Measurements from ENCODE around the gene MCTP1. TPM values are rescaled to one million over a fixed set of nuclear protein-coding genes. Genes with fewer than 3 reads are reported as not detected.

MCTP1 gene
- total RNA-seq, 1 donor from 2014 or later = 3.4 TPM

DNA sequence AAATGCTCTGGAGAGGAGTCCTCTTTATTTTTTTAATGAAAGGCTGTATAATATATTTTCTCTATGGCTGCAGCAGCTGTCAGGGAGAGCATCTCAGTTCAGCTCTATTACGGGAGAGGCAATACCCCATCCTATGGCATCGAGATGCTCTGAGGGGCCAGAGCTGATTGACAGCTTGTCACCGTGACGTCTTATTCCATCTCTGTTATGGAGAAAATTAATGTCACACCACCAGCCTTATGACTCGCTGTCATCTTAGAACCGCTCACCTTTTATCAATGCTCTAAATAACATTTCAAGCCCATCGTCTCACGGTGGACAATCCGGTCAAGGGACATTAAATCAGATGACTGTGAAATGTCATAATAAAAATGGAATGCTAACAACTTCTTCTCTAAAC lies 392.9 kb downstream of the MCTP1 start:
- no peak overlapping the region for H3K27ac Mint-ChIP-seq (ENCODE audit: unreplicated experiment)
- no peaks in the 10 kb centered on the region for H3K27me3 Mint-ChIP-seq (ENCODE audit: low read depth)
- no peaks in the 10 kb centered on the region for H3K9me3 Mint-ChIP-seq (ENCODE audit: low read depth)
- no peak for DNase-seq (ENCODE audit: low spot score)
- no peaks in the 10 kb centered on the region for H3K36me3 Mint-ChIP-seq (ENCODE audit: low read depth)
- H3K4me3 Mint-ChIP-seq (ENCODE audit: unreplicated experiment) = no peak overlapping the region
- H3K4me1 Mint-ChIP-seq (ENCODE audit: low read depth) = no peaks in the 10 kb centered on the region
- TF ChIP-seq, protein P1, sequence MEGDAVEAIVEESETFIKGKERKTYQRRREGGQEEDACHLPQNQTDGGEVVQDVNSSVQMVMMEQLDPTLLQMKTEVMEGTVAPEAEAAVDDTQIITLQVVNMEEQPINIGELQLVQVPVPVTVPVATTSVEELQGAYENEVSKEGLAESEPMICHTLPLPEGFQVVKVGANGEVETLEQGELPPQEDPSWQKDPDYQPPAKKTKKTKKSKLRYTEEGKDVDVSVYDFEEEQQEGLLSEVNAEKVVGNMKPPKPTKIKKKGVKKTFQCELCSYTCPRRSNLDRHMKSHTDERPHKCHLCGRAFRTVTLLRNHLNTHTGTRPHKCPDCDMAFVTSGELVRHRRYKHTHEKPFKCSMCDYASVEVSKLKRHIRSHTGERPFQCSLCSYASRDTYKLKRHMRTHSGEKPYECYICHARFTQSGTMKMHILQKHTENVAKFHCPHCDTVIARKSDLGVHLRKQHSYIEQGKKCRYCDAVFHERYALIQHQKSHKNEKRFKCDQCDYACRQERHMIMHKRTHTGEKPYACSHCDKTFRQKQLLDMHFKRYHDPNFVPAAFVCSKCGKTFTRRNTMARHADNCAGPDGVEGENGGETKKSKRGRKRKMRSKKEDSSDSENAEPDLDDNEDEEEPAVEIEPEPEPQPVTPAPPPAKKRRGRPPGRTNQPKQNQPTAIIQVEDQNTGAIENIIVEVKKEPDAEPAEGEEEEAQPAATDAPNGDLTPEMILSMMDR (IDR thresholded peaks at IDR 0.05) = no peak

DNA sequence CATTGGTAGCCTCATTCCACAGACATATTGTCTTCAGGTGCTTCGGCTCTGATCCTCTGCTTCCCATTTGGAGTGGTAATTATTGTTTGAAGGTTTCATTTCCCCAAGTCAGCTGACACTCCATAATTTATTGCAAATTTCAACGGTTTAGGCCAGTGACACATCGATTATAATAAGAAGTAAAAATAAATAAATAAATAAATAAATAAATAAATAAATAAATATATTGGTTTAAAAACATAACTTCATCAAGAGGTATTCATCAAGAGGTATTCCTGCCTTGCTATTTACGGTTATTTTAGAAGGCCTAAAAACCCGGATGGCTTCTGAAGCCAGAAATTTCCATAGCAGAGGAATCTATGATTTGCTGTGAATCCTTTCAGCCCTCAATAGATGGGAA lies 393.3 kb downstream of the MCTP1 start:
- no peak overlapping the region for H3K4me3 Mint-ChIP-seq (ENCODE audit: unreplicated experiment)
- no peaks in the 10 kb centered on the region for H3K27me3 Mint-ChIP-seq (ENCODE audit: low read depth)
- no peaks in the 10 kb centered on the region for H3K9me3 Mint-ChIP-seq (ENCODE audit: low read depth)
- H3K36me3 Mint-ChIP-seq (ENCODE audit: low read depth) = no peaks in the 10 kb centered on the region
- TF ChIP-seq, protein P1 (IDR thresholded peaks at IDR 0.05) = no peak
- DNase-seq (ENCODE audit: low spot score) = no peak
- no peak overlapping the region for H3K27ac Mint-ChIP-seq (ENCODE audit: unreplicated experiment)
- H3K4me1 Mint-ChIP-seq (ENCODE audit: low read depth) = no peaks in the 10 kb centered on the region

DNA sequence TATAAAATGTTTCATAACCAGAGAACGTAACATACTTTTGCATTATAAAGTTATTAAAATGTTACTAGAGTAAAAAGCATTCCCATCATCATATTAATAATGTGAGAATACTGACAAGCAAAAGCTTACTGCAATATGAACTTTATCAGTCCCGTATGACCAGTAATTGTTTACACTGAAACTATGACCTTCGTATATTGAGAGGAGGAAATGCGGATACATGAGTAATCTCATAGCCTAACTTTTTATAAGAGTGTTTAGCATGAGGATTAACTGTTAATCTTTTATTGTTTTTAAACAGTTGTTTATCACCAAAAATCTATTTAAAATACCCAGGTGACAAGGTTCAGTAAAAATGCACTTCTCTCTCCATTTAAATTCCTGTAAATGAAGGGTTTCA lies 394.0 kb downstream of the MCTP1 start:
- H3K27me3 Mint-ChIP-seq (ENCODE audit: low read depth) = no peaks in the 10 kb centered on the region
- H3K9me3 Mint-ChIP-seq (ENCODE audit: low read depth) = no peaks in the 10 kb centered on the region
- no peak for DNase-seq (ENCODE audit: low spot score)
- H3K4me3 Mint-ChIP-seq (ENCODE audit: unreplicated experiment) = no peak overlapping the region
- H3K27ac Mint-ChIP-seq (ENCODE audit: unreplicated experiment) = no peak overlapping the region
- TF ChIP-seq, protein P1 (IDR thresholded peaks at IDR 0.05) = no peak
- no peaks in the 10 kb centered on the region for H3K4me1 Mint-ChIP-seq (ENCODE audit: low read depth)
- no peaks in the 10 kb centered on the region for H3K36me3 Mint-ChIP-seq (ENCODE audit: low read depth)

DNA sequence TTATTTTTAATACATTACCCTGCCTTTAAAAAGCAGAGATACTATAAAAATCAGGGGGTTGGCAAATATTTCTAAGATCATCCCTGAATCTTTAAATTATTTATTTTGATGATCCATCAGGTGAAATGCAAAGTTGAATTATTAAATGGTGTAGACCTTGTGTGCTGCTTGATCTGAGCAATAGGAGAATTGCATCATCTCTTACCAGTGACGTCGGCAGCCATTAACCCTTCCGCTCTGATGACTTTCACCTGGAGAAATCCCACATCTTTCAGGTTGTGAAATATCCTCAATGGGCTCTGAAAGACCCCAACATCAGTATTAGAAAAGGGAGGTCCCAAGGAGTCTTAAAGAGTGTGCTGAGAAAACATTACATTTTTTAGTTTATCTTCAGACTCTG lies 396.2 kb downstream of the MCTP1 start:
- no peak overlapping the region for H3K27ac Mint-ChIP-seq (ENCODE audit: unreplicated experiment)
- no peak overlapping the region for H3K4me3 Mint-ChIP-seq (ENCODE audit: unreplicated experiment)
- no peak for DNase-seq (ENCODE audit: low spot score)
- TF ChIP-seq, protein P1 (IDR thresholded peaks at IDR 0.05) = no peak
- H3K36me3 Mint-ChIP-seq (ENCODE audit: low read depth) = no peaks in the 10 kb centered on the region
- peaks cover 7% of the 10 kb centered on the region for H3K4me1 Mint-ChIP-seq (ENCODE audit: low read depth)
- no peaks in the 10 kb centered on the region for H3K9me3 Mint-ChIP-seq (ENCODE audit: low read depth)
- H3K27me3 Mint-ChIP-seq (ENCODE audit: low read depth) = no peaks in the 10 kb centered on the region

DNA sequence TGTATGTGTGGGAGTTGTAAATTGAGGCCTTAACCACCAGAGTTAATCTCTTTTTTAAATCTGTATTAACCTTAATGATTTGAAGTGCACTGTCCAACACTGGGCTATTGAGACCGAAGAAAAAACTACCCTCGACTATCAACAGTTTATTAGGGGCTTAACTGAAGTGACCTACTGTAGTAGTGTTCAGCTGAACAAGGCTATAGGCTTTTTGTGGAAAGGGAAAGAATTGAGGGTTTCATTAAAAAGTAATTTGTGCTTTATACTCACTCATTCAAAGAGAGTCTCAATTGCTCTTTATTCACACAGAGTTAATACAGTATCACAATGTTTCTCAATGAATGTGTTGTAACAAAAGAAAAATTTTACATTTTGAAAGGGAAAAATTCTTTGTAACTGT lies 399.0 kb downstream of the MCTP1 start:
- H3K27me3 Mint-ChIP-seq (ENCODE audit: low read depth) = no peaks in the 10 kb centered on the region
- no peaks in the 10 kb centered on the region for H3K36me3 Mint-ChIP-seq (ENCODE audit: low read depth)
- no peak overlapping the region for H3K27ac Mint-ChIP-seq (ENCODE audit: unreplicated experiment)
- no peak for DNase-seq (ENCODE audit: low spot score)
- H3K9me3 Mint-ChIP-seq (ENCODE audit: low read depth) = peaks cover 5% of the 10 kb centered on the region
- TF ChIP-seq, protein P1 (IDR thresholded peaks at IDR 0.05) = no peak
- H3K4me3 Mint-ChIP-seq (ENCODE audit: unreplicated experiment) = no peak overlapping the region
- peaks cover 7% of the 10 kb centered on the region for H3K4me1 Mint-ChIP-seq (ENCODE audit: low read depth)
